Keratinocyte (primary cell): ENCODE data around the gene PCCA.

Experiments
- CTCF ChIP-seq, 3 experiments: IDR thresholded peaks in 1 of 3; conservative IDR thresholded peaks in 1 of 3; optimal IDR thresholded peaks in 1 of 3; 2 replicates in 2 of 3; 3 replicates in 1 of 3; pipeline versions ENCODE3 to v1.5.1; 2011; ENCODE audit warnings: low read length in 3 of 3, mild to moderate bottlenecking in 3 of 3, moderate library complexity in 2 of 3, control low read depth in 1 of 3, inconsistent platforms in 1 of 3; ENCODE audit not compliant: insufficient read depth in 2 of 3; ENCODE audit errors: extremely low read depth in 1 of 3
- EZH2 ChIP-seq: IDR thresholded peaks from one replicate; pipeline ENCODE4 v1.6.1; 2012; ENCODE audit warnings: inconsistent platforms, mild to moderate bottlenecking, low read length, moderate library complexity

DNA sequence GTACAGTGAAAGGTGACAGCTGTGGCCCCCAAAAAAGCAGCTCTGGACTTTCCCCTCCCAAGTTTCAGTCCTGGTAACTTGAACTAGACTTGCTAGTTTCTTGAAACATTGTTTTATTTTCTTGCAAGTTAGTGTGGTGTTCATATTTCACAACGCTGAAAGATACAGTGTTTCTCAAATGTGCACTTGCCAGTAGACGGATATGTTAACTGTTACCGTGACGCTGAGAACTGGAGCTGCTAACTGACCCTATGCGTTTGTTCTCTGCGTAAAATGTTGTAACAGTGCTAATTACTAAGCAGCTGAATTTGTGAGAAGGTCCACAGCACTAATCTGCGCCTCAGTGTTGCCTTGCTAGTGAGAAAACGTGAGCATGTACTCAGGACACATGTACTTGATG is 420.1 kb downstream of the PCCA start:
- TF ChIP-seq CTCF (optimal IDR thresholded peaks at IDR 0.05 in 1 of 3, IDR thresholded peaks at IDR 0.05 in 1 of 3, conservative IDR thresholded peaks at IDR 0.05 in 1 of 3; ENCODE audit: extremely low read depth in 1 of 3, insufficient read depth in 2 of 3, low read length in 3 of 3) (no peak), EZH2 (no peak)
